K562 (cell line): ENCODE results near the gene MLST8. TPM values are rescaled to one million over a fixed set of nuclear protein-coding genes. Genes with fewer than 3 reads are reported as not detected.

ENCODE experiments used
- ATAC-seq: fragments of 200-7000 bp; cut with Tn5 transposase; 3 replicates; pipeline ENCODE4 v1.9.1; 2020; ENCODE audit warnings: moderate library complexity
- BruUV-seq: library from RNA; stranded (reverse); fragments of 400-500 nt; replicated peaks from 2 replicates; lab custom pipeline; 2021; lab: Mats Ljungman, UMichigan
- CTCF ChIA-PET: fragments of 300-600 bp; formaldehyde crosslinking; extraction: SDS; loops from one replicate; lab custom pipeline; 2021; ENCODE audit warnings: low intra/inter-chr PET ratio; lab: Yijun Ruan, JAX
- POLR2A ChIA-PET: fragments of 300-600, 350-650 bp; sonication (Branson Sonifier 250); formaldehyde crosslinking; extraction: SDS; loops from one replicate; lab custom pipeline; 2021; ENCODE audit warnings: antibody characterized with exemption, inconsistent platforms; lab: Yijun Ruan, JAX
- DNase-seq, 4 experiments: peaks; one replicate each; pipeline versions ENCODE4 v3.0.0 to v3.0.0-alpha.2; 2011 to 2018; ENCODE audit warnings: low spot score in 3 of 4, mixed read lengths in 3 of 4; ENCODE audit errors: extremely low read depth in 1 of 4
- FAIRE-seq: peaks from 2 replicates; lab custom pipeline; 2011; peaks lifted over from hg19 to GRCh38; lab: Jason Lieb, UNC
- H2AFZ ChIP-seq: 2 replicates; pipeline ENCODE4 v1.6.0; 2011; ENCODE audit warnings: low read depth, low read length, control low read depth, inconsistent platforms
- H3K27ac ChIP-seq: fragments of 200-600 bp; 3 replicates; pipeline ENCODE4 v1.8.0; 2011; ENCODE audit warnings: low read depth, mild to moderate bottlenecking, control low read depth, inconsistent platforms, low read length, moderate library complexity, mixed read lengths; ENCODE audit errors: extremely low read depth
- H3K27me3 ChIP-seq, 2 experiments: fragments of 300-600 bp in 1 of 2; 2 replicates in 1 of 2; 3 replicates in 1 of 2; pipeline versions ENCODE4 v1.6.0 to v1.8.0; 2011; ENCODE audit warnings: inconsistent platforms in 2 of 2, low read length in 2 of 2, mild to moderate bottlenecking in 1 of 2, mixed read lengths in 1 of 2, moderate library complexity in 1 of 2; ENCODE audit not compliant: control insufficient read depth in 2 of 2, insufficient read depth in 2 of 2
- H3K36me3 ChIP-seq: fragments of 300-600 bp; 3 replicates; pipeline ENCODE4 v1.8.0; 2011; ENCODE audit warnings: mild to moderate bottlenecking, low read length, inconsistent platforms; ENCODE audit not compliant: control insufficient read depth, insufficient read depth
- H3K4me1 ChIP-seq, 2 experiments: fragments of 200-600 bp in 1 of 2; replicated peaks in 1 of 2; 2 replicates in 1 of 2; 3 replicates in 1 of 2; pipeline versions ENCODE4 v1.5.1 to v1.8.0; 2011; ENCODE audit warnings: inconsistent platforms in 2 of 2, low read length in 2 of 2, mild to moderate bottlenecking in 1 of 2, mixed read lengths in 1 of 2, moderate library complexity in 1 of 2; ENCODE audit not compliant: control insufficient read depth in 2 of 2, insufficient read depth in 2 of 2
- H3K4me2 ChIP-seq: 2 replicates; pipeline ENCODE4 v1.6.1; 2011; ENCODE audit warnings: low read length, control low read depth, inconsistent platforms, mixed read lengths; ENCODE audit not compliant: insufficient read depth
- H3K4me3 ChIP-seq: fragments of 200-600 bp; sonication (generic), shearing (Covaris generic); 2 replicates; pipeline ENCODE4 v1.5.1; 2016; ENCODE audit warnings: control low read depth, inconsistent platforms
- H3K79me2 ChIP-seq: fragments of 200-600 bp; 3 replicates; pipeline ENCODE4 v1.8.0; 2011; ENCODE audit warnings: low read length, inconsistent platforms; ENCODE audit not compliant: control insufficient read depth, insufficient read depth
- H3K9ac ChIP-seq, 2 experiments: 2 replicates each; pipeline versions ENCODE4 v1.6.0 to v1.6.1; 2011; ENCODE audit warnings: low read depth in 2 of 2, low read length in 2 of 2, control low read depth in 1 of 2, inconsistent platforms in 1 of 2, mild to moderate bottlenecking in 1 of 2, mixed read lengths in 1 of 2; ENCODE audit not compliant: insufficient read depth in 1 of 2
- H3K9me1 ChIP-seq: one replicate; pipeline ENCODE4 v1.6.0; 2011; ENCODE audit warnings: inconsistent platforms, mild to moderate bottlenecking, low read length, moderate library complexity; ENCODE audit not compliant: control insufficient read depth, insufficient read depth
- H3K9me3 ChIP-seq: replicated peaks from 2 replicates; pipeline ENCODE4 v1.5.1; 2011; ENCODE audit warnings: low read depth, low read length, inconsistent platforms; ENCODE audit not compliant: control insufficient read depth, insufficient read depth
- H4K20me1 ChIP-seq: replicated peaks from 2 replicates; pipeline ENCODE4 v1.6.1; 2011; ENCODE audit warnings: low read length, inconsistent platforms, mixed read lengths; ENCODE audit not compliant: control insufficient read depth, insufficient read depth
- NFYB ChIP-seq: IDR thresholded peaks from 2 replicates; pipeline ENCODE4 v1.6.1; 2011; ENCODE audit warnings: mild to moderate bottlenecking, moderate library complexity; ENCODE audit not compliant: insufficient read length; ENCODE audit errors: extremely low read depth
- PHB2 ChIP-seq: fragments of 450-650 bp; IDR thresholded peaks from 2 replicates; pipeline ENCODE4 v1.6.1; 2017; ENCODE audit warnings: low read depth
- THRA ChIP-seq: fragments of 450-650 bp; IDR thresholded peaks from 2 replicates; pipeline ENCODE4 v1.6.1; 2017; ENCODE audit warnings: mild to moderate bottlenecking, moderate library complexity
- WGBS: fragments of 100-300 bp; shearing (Covaris generic); methylation state at CpG from one replicate; pipeline ENCODE4 v1.1.6; 2016; ENCODE audit warnings: low coverage, mixed read lengths; ENCODE audit not compliant: insufficient coverage; ENCODE audit errors: missing lambda C conversion rate; 5-methylcytosine and 5-hydroxymethylcytosine counted together
- in situ Hi-C: fragments of 300-500 bp; cut with MboI; formaldehyde crosslinking; loops from 4 replicates; pipeline ENCODE4 v1.15.0; 2018; ENCODE audit warnings: inconsistent platforms, mixed read lengths
- intact Hi-C: fragments of 100-400 bp; cut with micrococcal nuclease; formaldehyde crosslinking; loops from 2 replicates; pipeline ENCODE4 v1.14.2; 2022
- polyA plus RNA-seq, 8 experiments: library from polyadenylated mRNA; depleted of rRNA in 4 of 8; stranded (reverse) in 5 of 8; unstranded in 3 of 8; fragments of >200 nt; fragmentation: Nextera tagmentation in 2 of 8; fragmentation: Illumina TruSeq in 1 of 8; extraction: Ambion mirVana in 2 of 8; extraction: Trizol in 1 of 8; gene quantifications; 2 replicates each; pipeline versions ENCODE4 v1.2.1 to v1.2.3, GENCODE V29; 2011 to 2014; ENCODE audit warnings: inconsistent platforms in 1 of 8, missing spikeins in 1 of 8
- total RNA-seq, 7 experiments: library from RNA; depleted of rRNA in 6 of 7; stranded (reverse); fragments of >200 nt in 6 of 7; fragmentation: Illumina TruSeq in 2 of 7; extraction: Trizol in 2 of 7; gene quantifications; 2 replicates each; pipeline versions ENCODE4 v1.2.1 to v1.2.3, GENCODE V29; 2011 to 2021; ENCODE audit warnings: low replicate concordance in 1 of 7
- TF ChIP-seq, protein P1 (sequence below): sonication (generic); formaldehyde crosslinking; IDR thresholded peaks from 2 replicates; pipeline ENCODE4 v1.8.0; 2023; ENCODE audit warnings: missing genetic modification reagents, mild to moderate bottlenecking, borderline replicate concordance
- TF ChIP-seq, protein P2 (sequence below): sonication (generic); formaldehyde crosslinking; IDR thresholded peaks from 2 replicates; pipeline ENCODE4 v1.8.0; 2022; ENCODE audit warnings: missing genetic modification reagents, mild to moderate bottlenecking, borderline replicate concordance

The MLST8 gene
- total and polyA plus RNA-seq, 9 of the 15 experiments (the other 6 are each of a cell fraction or from before 2014, with no cell fraction given) = 1.5 to 116 (median 43.3) TPM

DNA sequence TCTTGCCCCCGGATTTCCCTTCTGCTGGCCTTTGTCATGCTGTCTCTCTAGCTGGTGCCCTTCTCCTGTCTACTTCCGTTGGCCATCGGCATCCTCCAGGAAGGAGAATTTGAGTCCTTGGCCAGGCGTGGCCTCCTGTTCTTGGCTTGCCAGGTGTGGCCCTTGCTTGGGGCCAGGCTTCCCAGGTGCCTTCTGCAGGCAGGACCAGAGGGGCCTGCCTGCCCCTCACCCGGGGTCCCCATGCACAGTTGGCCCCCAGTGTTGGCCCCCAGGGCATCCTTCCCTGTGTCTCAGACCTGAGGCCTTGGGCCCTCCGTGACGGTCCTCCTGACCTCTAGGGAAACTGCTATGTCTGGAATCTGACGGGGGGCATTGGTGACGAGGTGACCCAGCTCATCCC lies 2.6 kb downstream of the MLST8 start:
- H3K9me1 ChIP-seq = no peaks in the 10 kb centered on the region
- no peak for TF ChIP-seq THRA
- CTCF ChIA-PET = no interaction called here
- WGBS = 99% methylated on average over 8 of the region's 9 CpGs
- POLR2A ChIA-PET = interaction anchor here (0.9 to 1.3 kb wide), 3 partner anchors 8 to 52 kb away, joined by 3 to 4 read pairs (median 3); partner anchors contain the start of gene TRAF7
- no peak for DNase-seq
- in situ Hi-C loops (no loop called here), intact Hi-C loops (no loop called here)
- no peak overlapping the region for H2AFZ ChIP-seq
- H3K4me3 ChIP-seq = no peak overlapping the region
- no peaks in the 10 kb centered on the region for H3K9me3 ChIP-seq
- no peak for ATAC-seq
- H3K27ac ChIP-seq = no peak overlapping the region
- peaks cover 13% of the 10 kb centered on the region for H4K20me1 ChIP-seq
- BruUV-seq = no TSS peak
- peak overlapping the region in 1 of 2 experiments; percentile 96; a peak in 2 of 4 replicates for H3K9ac ChIP-seq
- H3K4me2 ChIP-seq = no peak overlapping the region
- no peaks in the 10 kb centered on the region for H3K27me3 ChIP-seq
- H3K36me3 ChIP-seq = peaks cover 52% of the 10 kb centered on the region; the same call in 2 of the 3 replicates
- peaks cover 28 to 87% of the 10 kb centered on the region in 2 experiments for H3K4me1 ChIP-seq
- peaks cover 57% of the 10 kb centered on the region for H3K79me2 ChIP-seq
- no peak for FAIRE-seq

GRCh38 chr16:2208308-2208707 lies 3.1 kb downstream of the MLST8 start:
- CTCF ChIA-PET = no interaction called here
- Histone ChIP-seq H3K27ac (no peak overlapping the region), H2AFZ (no peak overlapping the region), H3K9me1 (no peaks in the 10 kb centered on the region), H3K4me3 (no peak overlapping the region), H3K9ac (peak overlapping the region in 1 of 2 experiments; percentile 96; a peak in 2 of 4 replicates), H3K4me2 (no peak overlapping the region), H3K4me1 (peaks cover 32 to 91% of the 10 kb centered on the region in 2 experiments), H3K36me3 (peaks cover 57% of the 10 kb centered on the region; the same call in 2 of the 3 replicates), H3K9me3 (no peaks in the 10 kb centered on the region), H4K20me1 (peaks cover 17% of the 10 kb centered on the region), H3K27me3 (no peaks in the 10 kb centered on the region), H3K79me2 (peaks cover 61% of the 10 kb centered on the region)
- intact Hi-C loops = no loop called here
- DNase-seq = no peak
- BruUV-seq = no TSS peak
- ATAC-seq = no peak
- 86% methylated on average over 19 of the region's 23 CpGs for WGBS
- POLR2A ChIA-PET = interaction anchor here (0.6 to 1.3 kb wide), 5 partner anchors 9 to 53 kb away, joined by 3 to 4 read pairs (median 3); partner anchors contain the start of genes ECI1 and TRAF7
- FAIRE-seq = no peak
- in situ Hi-C loops = no loop called here
- TF ChIP-seq, protein P1, sequence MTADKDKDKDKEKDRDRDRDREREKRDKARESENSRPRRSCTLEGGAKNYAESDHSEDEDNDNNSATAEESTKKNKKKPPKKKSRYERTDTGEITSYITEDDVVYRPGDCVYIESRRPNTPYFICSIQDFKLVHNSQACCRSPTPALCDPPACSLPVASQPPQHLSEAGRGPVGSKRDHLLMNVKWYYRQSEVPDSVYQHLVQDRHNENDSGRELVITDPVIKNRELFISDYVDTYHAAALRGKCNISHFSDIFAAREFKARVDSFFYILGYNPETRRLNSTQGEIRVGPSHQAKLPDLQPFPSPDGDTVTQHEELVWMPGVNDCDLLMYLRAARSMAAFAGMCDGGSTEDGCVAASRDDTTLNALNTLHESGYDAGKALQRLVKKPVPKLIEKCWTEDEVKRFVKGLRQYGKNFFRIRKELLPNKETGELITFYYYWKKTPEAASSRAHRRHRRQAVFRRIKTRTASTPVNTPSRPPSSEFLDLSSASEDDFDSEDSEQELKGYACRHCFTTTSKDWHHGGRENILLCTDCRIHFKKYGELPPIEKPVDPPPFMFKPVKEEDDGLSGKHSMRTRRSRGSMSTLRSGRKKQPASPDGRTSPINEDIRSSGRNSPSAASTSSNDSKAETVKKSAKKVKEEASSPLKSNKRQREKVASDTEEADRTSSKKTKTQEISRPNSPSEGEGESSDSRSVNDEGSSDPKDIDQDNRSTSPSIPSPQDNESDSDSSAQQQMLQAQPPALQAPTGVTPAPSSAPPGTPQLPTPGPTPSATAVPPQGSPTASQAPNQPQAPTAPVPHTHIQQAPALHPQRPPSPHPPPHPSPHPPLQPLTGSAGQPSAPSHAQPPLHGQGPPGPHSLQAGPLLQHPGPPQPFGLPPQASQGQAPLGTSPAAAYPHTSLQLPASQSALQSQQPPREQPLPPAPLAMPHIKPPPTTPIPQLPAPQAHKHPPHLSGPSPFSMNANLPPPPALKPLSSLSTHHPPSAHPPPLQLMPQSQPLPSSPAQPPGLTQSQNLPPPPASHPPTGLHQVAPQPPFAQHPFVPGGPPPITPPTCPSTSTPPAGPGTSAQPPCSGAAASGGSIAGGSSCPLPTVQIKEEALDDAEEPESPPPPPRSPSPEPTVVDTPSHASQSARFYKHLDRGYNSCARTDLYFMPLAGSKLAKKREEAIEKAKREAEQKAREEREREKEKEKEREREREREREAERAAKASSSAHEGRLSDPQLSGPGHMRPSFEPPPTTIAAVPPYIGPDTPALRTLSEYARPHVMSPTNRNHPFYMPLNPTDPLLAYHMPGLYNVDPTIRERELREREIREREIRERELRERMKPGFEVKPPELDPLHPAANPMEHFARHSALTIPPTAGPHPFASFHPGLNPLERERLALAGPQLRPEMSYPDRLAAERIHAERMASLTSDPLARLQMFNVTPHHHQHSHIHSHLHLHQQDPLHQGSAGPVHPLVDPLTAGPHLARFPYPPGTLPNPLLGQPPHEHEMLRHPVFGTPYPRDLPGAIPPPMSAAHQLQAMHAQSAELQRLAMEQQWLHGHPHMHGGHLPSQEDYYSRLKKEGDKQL (CRISPR knock-in tag) = no peak
- TF ChIP-seq PHB2 (no peak), NFYB (no peak)
- TF ChIP-seq, protein P2, sequence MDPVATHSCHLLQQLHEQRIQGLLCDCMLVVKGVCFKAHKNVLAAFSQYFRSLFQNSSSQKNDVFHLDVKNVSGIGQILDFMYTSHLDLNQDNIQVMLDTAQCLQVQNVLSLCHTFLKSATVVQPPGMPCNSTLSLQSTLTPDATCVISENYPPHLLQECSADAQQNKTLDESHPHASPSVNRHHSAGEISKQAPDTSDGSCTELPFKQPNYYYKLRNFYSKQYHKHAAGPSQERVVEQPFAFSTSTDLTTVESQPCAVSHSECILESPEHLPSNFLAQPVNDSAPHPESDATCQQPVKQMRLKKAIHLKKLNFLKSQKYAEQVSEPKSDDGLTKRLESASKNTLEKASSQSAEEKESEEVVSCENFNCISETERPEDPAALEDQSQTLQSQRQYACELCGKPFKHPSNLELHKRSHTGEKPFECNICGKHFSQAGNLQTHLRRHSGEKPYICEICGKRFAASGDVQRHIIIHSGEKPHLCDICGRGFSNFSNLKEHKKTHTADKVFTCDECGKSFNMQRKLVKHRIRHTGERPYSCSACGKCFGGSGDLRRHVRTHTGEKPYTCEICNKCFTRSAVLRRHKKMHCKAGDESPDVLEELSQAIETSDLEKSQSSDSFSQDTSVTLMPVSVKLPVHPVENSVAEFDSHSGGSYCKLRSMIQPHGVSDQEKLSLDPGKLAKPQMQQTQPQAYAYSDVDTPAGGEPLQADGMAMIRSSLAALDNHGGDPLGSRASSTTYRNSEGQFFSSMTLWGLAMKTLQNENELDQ (CRISPR knock-in tag) = no peak
